ENCODE data around the gene VPS18.
A peak's percentile ranks its signal among the peaks of the same experiment; 100 is the strongest.

The VPS18 gene

GRCh38 chr15:40870716-40871115, 23.5 kb upstream of the VPS18 start:
- Histone ChIP-seq H2BK5ac (ENCODE audit: low read depth, low read length, poor library complexity, severe bottlenecking) (no peak overlapping the region), H3K9ac (ENCODE audit: low read length) (no peak overlapping the region), H4K91ac (ENCODE audit: low read length) (no peak overlapping the region), H3K4me2 (ENCODE audit: low read length, poor library complexity, severe bottlenecking) (no peak overlapping the region), H2AFZ (ENCODE audit: low read depth, low read length) (no peak overlapping the region), H3K27ac (ENCODE audit: low read length, poor library complexity, severe bottlenecking) (no peak overlapping the region), H3K14ac (ENCODE audit: low read length in 2 of 2) (no peak overlapping the region), H4K8ac (ENCODE audit: low read length) (no peak overlapping the region), H2AK5ac (ENCODE audit: low read length, severe bottlenecking) (no peak overlapping the region), H2BK15ac (ENCODE audit: low read depth, poor library complexity, severe bottlenecking) (no peak overlapping the region), H3K4me3 (ENCODE audit: insufficient read depth in 1 of 2, low read depth in 1 of 2, low read length in 2 of 2) (no peak overlapping the region), H3K79me1 (replicated peaks; ENCODE audit: low read length, poor library complexity, severe bottlenecking) (no peaks in the 10 kb centered on the region), H3K4me1 (ENCODE audit: control insufficient read depth, insufficient read depth, low read depth, low read length) (peaks cover 19% of the 10 kb centered on the region), H3K36me3 (ENCODE audit: control insufficient read depth in 1 of 2, insufficient read depth in 2 of 2, low read depth in 1 of 2, low read length in 2 of 2) (no peaks in the 10 kb centered on the region), H3K4ac (ENCODE audit: low read depth in 1 of 2, low read length in 2 of 2) (no peak overlapping the region), H3K18ac (ENCODE audit: low read depth in 1 of 2, low read length in 2 of 2) (peak overlapping the region in 1 of 2 experiments; percentile 38), H2BK12ac (ENCODE audit: low read length in 2 of 2) (no peak overlapping the region), H3K23ac (ENCODE audit: low read length in 2 of 2) (peak overlapping the region in 1 of 2 experiments; percentile 42), H3K27me3 (ENCODE audit: control insufficient read depth in 1 of 2, insufficient read depth in 1 of 2, low read length in 2 of 2) (peaks cover 10 to 38% of the 10 kb centered on the region in 2 experiments), H2BK120ac (ENCODE audit: low read depth, low read length) (no peak overlapping the region), H3K9me3 (ENCODE audit: control insufficient read depth, low read length) (no peaks in the 10 kb centered on the region)
- 78% methylated on average over 1 of the region's 1 CpG for WGBS
- DNase-seq = no peak

GRCh38 chr15:40871749-40872617, 22.3 kb upstream of the VPS18 start:
- Histone ChIP-seq H3K27ac (ENCODE audit: low read length, poor library complexity, severe bottlenecking) (no peak overlapping the region), H3K4ac (ENCODE audit: low read depth in 1 of 2, low read length in 2 of 2) (no peak overlapping the region), H3K79me1 (replicated peaks; ENCODE audit: low read length, poor library complexity, severe bottlenecking) (no peaks in the 10 kb centered on the region), H2AFZ (ENCODE audit: low read depth, low read length) (no peak overlapping the region), H3K18ac (ENCODE audit: low read depth in 1 of 2, low read length in 2 of 2) (no peak overlapping the region), H3K9me3 (ENCODE audit: control insufficient read depth, low read length) (no peaks in the 10 kb centered on the region), H3K27me3 (ENCODE audit: control insufficient read depth in 1 of 2, insufficient read depth in 1 of 2, low read length in 2 of 2) (peaks cover 10 to 38% of the 10 kb centered on the region in 2 experiments), H2BK5ac (ENCODE audit: low read depth, low read length, poor library complexity, severe bottlenecking) (no peak overlapping the region), H3K14ac (ENCODE audit: low read length in 2 of 2) (no peak overlapping the region), H4K91ac (ENCODE audit: low read length) (no peak overlapping the region), H2BK12ac (ENCODE audit: low read length in 2 of 2) (no peak overlapping the region), H3K23ac (ENCODE audit: low read length in 2 of 2) (no peak overlapping the region), H3K4me2 (ENCODE audit: low read length, poor library complexity, severe bottlenecking) (no peak overlapping the region), H3K4me1 (ENCODE audit: control insufficient read depth, insufficient read depth, low read depth, low read length) (peaks cover 14% of the 10 kb centered on the region), H4K8ac (ENCODE audit: low read length) (no peak overlapping the region), H2BK15ac (ENCODE audit: low read depth, poor library complexity, severe bottlenecking) (peak overlapping the region; percentile 57), H2AK5ac (ENCODE audit: low read length, severe bottlenecking) (no peak overlapping the region), H3K9ac (ENCODE audit: low read length) (no peak overlapping the region), H2BK120ac (ENCODE audit: low read depth, low read length) (no peak overlapping the region), H3K4me3 (ENCODE audit: insufficient read depth in 1 of 2, low read depth in 1 of 2, low read length in 2 of 2) (no peak overlapping the region), H3K36me3 (ENCODE audit: control insufficient read depth in 1 of 2, insufficient read depth in 2 of 2, low read depth in 1 of 2, low read length in 2 of 2) (no peaks in the 10 kb centered on the region)
- DNase-seq = no peak
- 67% methylated on average over 8 of the region's 13 CpGs for WGBS

- Histone ChIP-seq H3K4me1 (ENCODE audit: control insufficient read depth, insufficient read depth, low read depth, low read length) (peaks cover 14% of the 10 kb centered on the region), H3K18ac (ENCODE audit: low read depth in 1 of 2, low read length in 2 of 2) (no peak overlapping the region), H3K4me2 (ENCODE audit: low read length, poor library complexity, severe bottlenecking) (peak overlapping the region; percentile 84), H4K91ac (ENCODE audit: low read length) (no peak overlapping the region), H3K27ac (ENCODE audit: low read length, poor library complexity, severe bottlenecking) (no peak overlapping the region), H2AFZ (ENCODE audit: low read depth, low read length) (peak overlapping the region; percentile 60), H3K27me3 (ENCODE audit: control insufficient read depth in 1 of 2, insufficient read depth in 1 of 2, low read length in 2 of 2) (peaks cover 10 to 38% of the 10 kb centered on the region in 2 experiments), H3K14ac (ENCODE audit: low read length in 2 of 2) (no peak overlapping the region), H4K8ac (ENCODE audit: low read length) (peak overlapping the region; percentile 55), H2AK5ac (ENCODE audit: low read length, severe bottlenecking) (no peak overlapping the region), H3K79me1 (replicated peaks; ENCODE audit: low read length, poor library complexity, severe bottlenecking) (no peaks in the 10 kb centered on the region), H2BK15ac (ENCODE audit: low read depth, poor library complexity, severe bottlenecking) (no peak overlapping the region), H3K9me3 (ENCODE audit: control insufficient read depth, low read length) (no peaks in the 10 kb centered on the region), H2BK5ac (ENCODE audit: low read depth, low read length, poor library complexity, severe bottlenecking) (no peak overlapping the region), H3K23ac (ENCODE audit: low read length in 2 of 2) (no peak overlapping the region), H3K36me3 (ENCODE audit: control insufficient read depth in 1 of 2, insufficient read depth in 2 of 2, low read depth in 1 of 2, low read length in 2 of 2) (no peaks in the 10 kb centered on the region), H3K4me3 (ENCODE audit: insufficient read depth in 1 of 2, low read depth in 1 of 2, low read length in 2 of 2) (peak overlapping the region; percentile 59 to 66), H3K9ac (ENCODE audit: low read length) (no peak overlapping the region), H2BK12ac (ENCODE audit: low read length in 2 of 2) (no peak overlapping the region), H3K4ac (ENCODE audit: low read depth in 1 of 2, low read length in 2 of 2) (no peak overlapping the region), H2BK120ac (ENCODE audit: low read depth, low read length) (no peak overlapping the region)
- no peak for DNase-seq
- WGBS = 70% methylated on average over 33 of the region's 33 CpGs
Measured at GRCh38 chr15:40872791-40873693, 21.2 kb upstream of the VPS18 start.

Data from mesenchymal stem cell (in vitro differentiated cells and primary cell).